PC-9 (cell line): Measurements from ENCODE around the gene PRSS56. TPM values are rescaled to one million over a fixed set of nuclear protein-coding genes. Genes with fewer than 3 reads are reported as not detected.

Experiments
- Bru-seq: library from RNA; stranded (reverse); fragments of 400-500 nt; gene quantifications from one replicate; lab custom pipeline; 2021; lab: Mats Ljungman, UMichigan
- BruChase-seq, 2 experiments: library from RNA; stranded (reverse); fragments of 400-500 nt; gene quantifications; one replicate each; lab custom pipeline; 2021; lab: Mats Ljungman, UMichigan
- BruUV-seq: library from RNA; stranded (reverse); fragments of 400-500 nt; replicated peaks from 2 replicates; lab custom pipeline; 2021; lab: Mats Ljungman, UMichigan
- CTCF ChIA-PET: fragments of 300-600 bp; sonication (Branson Sonifier 250); formaldehyde crosslinking; loops from one replicate; lab custom pipeline; 2022; ENCODE audit warnings: antibody characterized with exemption; lab: Charles Lee
- POLR2A ChIA-PET: fragments of 300-600 bp; sonication (Branson Sonifier 250); formaldehyde crosslinking; loops from one replicate; lab custom pipeline; 2022; ENCODE audit warnings: antibody characterized with exemption; ENCODE audit not compliant: unreplicated experiment; lab: Charles Lee
- DNase-seq, 2 experiments: peaks; one replicate each; pipeline versions ENCODE4 v3.0.0 to v3.0.0-alpha.2; 2015 to 2022; ENCODE audit warnings: mixed read lengths in 1 of 2
- H2AFZ ChIP-seq: fragments of 200-600 bp; sonication (generic); 2 replicates; pipeline ENCODE4 v1.8.1; 2017; ENCODE audit warnings: antibody characterized with exemption
- H3F3A ChIP-seq: fragments of 200-600 bp; sonication (generic); 2 replicates; pipeline ENCODE4 v1.8.1; 2017; ENCODE audit warnings: antibody characterized with exemption, mild to moderate bottlenecking, low read depth; ENCODE audit not compliant: insufficient read depth
- H3K27ac ChIP-seq: fragments of 200-600 bp; sonication (generic); 2 replicates; pipeline ENCODE4 v1.6.1; 2016; ENCODE audit warnings: mixed run types
- H3K27me3 ChIP-seq: fragments of 200-600 bp; sonication (generic); 2 replicates; pipeline ENCODE4 v1.6.1; 2016; ENCODE audit warnings: low read depth, mixed run types; ENCODE audit not compliant: insufficient read depth
- H3K36me3 ChIP-seq: fragments of 200-600 bp; sonication (generic); 2 replicates; pipeline ENCODE4 v1.6.1; 2016; ENCODE audit warnings: low read depth, mixed run types
- H3K4me1 ChIP-seq: fragments of 200-600 bp; sonication (generic); replicated peaks from 2 replicates; pipeline ENCODE4 v1.6.1; 2016; ENCODE audit warnings: mixed run types; ENCODE audit not compliant: insufficient read depth
- H3K4me2 ChIP-seq: fragments of 200-600 bp; sonication (generic); 2 replicates; pipeline ENCODE4 v1.6.1; 2017; ENCODE audit warnings: mixed run types
- H3K4me3 ChIP-seq: fragments of 200-600 bp; sonication (generic); 2 replicates; pipeline ENCODE4 v1.6.1; 2016; ENCODE audit warnings: mixed run types
- H3K79me2 ChIP-seq: fragments of 200-600 bp; sonication (generic); 2 replicates; pipeline ENCODE4 v1.6.1; 2017; ENCODE audit warnings: low read depth, mixed run types
- H3K9me2 ChIP-seq: fragments of 200-600 bp; sonication (generic); 2 replicates; pipeline ENCODE4 v1.8.1; 2017; ENCODE audit warnings: mild to moderate bottlenecking; ENCODE audit not compliant: insufficient read depth
- H3K9me3 ChIP-seq: fragments of 200-600 bp; sonication (generic); 2 replicates; pipeline ENCODE4 v1.8.1; 2016; ENCODE audit warnings: low read depth; ENCODE audit not compliant: insufficient read depth
- H4K20me1 ChIP-seq: fragments of 200-600 bp; sonication (generic); 2 replicates; pipeline ENCODE4 v1.8.1; 2017; ENCODE audit not compliant: insufficient read depth
- CTCF ChIP-seq: fragments of 200-600 bp; sonication (generic); conservative IDR thresholded peaks from 2 replicates; pipeline ENCODE4 v1.6.1; 2017; ENCODE audit warnings: mixed run types, antibody characterized with exemption, mild to moderate bottlenecking, moderate library complexity
- EZH2 ChIP-seq: fragments of 200-600 bp; sonication (generic); IDR thresholded peaks from 2 replicates; pipeline ENCODE4 v1.8.0; 2017; ENCODE audit warnings: antibody characterized with exemption, low read depth
- intact Hi-C: fragments of 100-400 bp; cut with micrococcal nuclease; formaldehyde crosslinking; loops from one replicate; pipeline ENCODE4 v1.10.0; 2022; ENCODE audit not compliant: unreplicated experiment
- long read RNA-seq: library from polyadenylated mRNA; stranded (forward); transcript quantifications from one replicate; pipeline ENCODE4 v2.0.0, GENCODE V29; 2022
- total RNA-seq: library from RNA; stranded (reverse); gene quantifications from 2 replicates; pipeline ENCODE4 v1.2.3, GENCODE V29; 2021

PRSS56 gene
- not detected in 2 replicates for total RNA-seq
- not detected for Bru-seq, nascent RNA
- not detected for BruChase-seq, experiment 1, labeled RNA remaining after a 2-hour chase
- not detected for BruChase-seq, experiment 2, labeled RNA remaining after a 6-hour chase
- long read RNA-seq, result 0 reads

GRCh38 chr2:232519581-232520438, at the start of gene PRSS56:
TSS of gene PRSS56 (plus strand) at chr2:232520388. CDS start at chr2:232520599, 211 bp downstream.
- Histone ChIP-seq H3K36me3 (no peaks in the 10 kb centered on the region), H4K20me1 (no peaks in the 10 kb centered on the region), H3K4me3 (no peak within 1 kb of the TSS), H2AFZ (no peak within 1 kb of the TSS), H3K9me3 (no peaks in the 10 kb centered on the region), H3F3A (no peaks in the 10 kb centered on the region), H3K4me2 (no peak within 1 kb of the TSS), H3K27ac (no peak within 1 kb of the TSS), H3K27me3 (peaks cover 55% of the 10 kb centered on the region), H3K9me2 (no peaks in the 10 kb centered on the region), H3K79me2 (no peaks in the 10 kb centered on the region), H3K4me1 (no peaks in the 10 kb centered on the region)
- CTCF ChIA-PET, result no interaction called here
- no peak for DNase-seq
- BruUV-seq, result no TSS peak
- TF ChIP-seq EZH2 (no peak), CTCF (no peak)
- intact Hi-C loops, result loop anchor here (10.0 kb wide), 2 partner anchors 195 to 615 kb away; no protein-coding TSS in a partner anchor
- POLR2A ChIA-PET, result interaction anchor here (0.5 kb wide), 1 partner anchor 794 kb away, joined by 4 read pairs; no protein-coding TSS in a partner anchor

- H3K4me1 ChIP-seq, result no peaks in the 10 kb centered on the region
- no peak for DNase-seq
- H3K4me2 ChIP-seq, result no peak overlapping the region
- H3K79me2 ChIP-seq, result no peaks in the 10 kb centered on the region
- no peaks in the 10 kb centered on the region for H3K9me2 ChIP-seq
- no peak for TF ChIP-seq EZH2
- intact Hi-C loops, result no loop called here
- 0 out of 2 replicates have a peak, but pooled peaks cover 4% of the 10 kb centered on the region for H4K20me1 ChIP-seq
- ChIA-PET CTCF (no interaction called here), POLR2A (no interaction called here)
- H3K4me3 ChIP-seq, result no peak overlapping the region
- H3K27ac ChIP-seq, result no peak overlapping the region
- no TSS peak for BruUV-seq
- H2AFZ ChIP-seq, result no peak overlapping the region
- no peaks in the 10 kb centered on the region for H3K9me3 ChIP-seq
- peaks cover 86% of the 10 kb centered on the region for H3K27me3 ChIP-seq
- H3F3A ChIP-seq, result no peaks in the 10 kb centered on the region
- no peaks in the 10 kb centered on the region for H3K36me3 ChIP-seq
Observed at GRCh38 chr2:232473467-232473890, 46.7 kb upstream of the PRSS56 start.

GRCh38 chr2:232476045-232476444, 44.1 kb upstream of the PRSS56 start:
- no peak overlapping the region for H3K4me3 ChIP-seq
- no peaks in the 10 kb centered on the region for H3K36me3 ChIP-seq
- TF ChIP-seq CTCF (no peak), EZH2 (no peak)
- H3K27me3 ChIP-seq, result peaks cover 87% of the 10 kb centered on the region
- intact Hi-C loops, result no loop called here
- H3K4me2 ChIP-seq, result no peak overlapping the region
- 0 out of 2 replicates have a peak, but pooled peaks cover 4% of the 10 kb centered on the region for H4K20me1 ChIP-seq
- H3F3A ChIP-seq, result no peaks in the 10 kb centered on the region
- DNase-seq, result no peak
- no peak overlapping the region for H3K27ac ChIP-seq
- no peaks in the 10 kb centered on the region for H3K79me2 ChIP-seq
- ChIA-PET CTCF (no interaction called here), POLR2A (no interaction called here)
- no peaks in the 10 kb centered on the region for H3K4me1 ChIP-seq
- no peaks in the 10 kb centered on the region for H3K9me2 ChIP-seq
- H2AFZ ChIP-seq, result no peak overlapping the region
- H3K9me3 ChIP-seq, result no peaks in the 10 kb centered on the region
- no TSS peak for BruUV-seq
